ENCODE data around the gene RPS6KC1. TPM values are rescaled to one million over a fixed set of nuclear protein-coding genes. Genes with fewer than 3 reads are reported as not detected.
"Not testable (repeated sequence)": the region's sequence is repeated elsewhere in the genome, so short reads cannot be mapped to it uniquely, and the experiment has no call there.

RPS6KC1 gene
- total RNA-seq, 4 donors from 2014 or later = 22.9 to 30.1 (median 26.7) TPM

GRCh38 chr1:213292614-213293013 lies 241.6 kb downstream of the RPS6KC1 start:
- no peak for DNase-seq (ENCODE audit: low spot score in 2 of 2)
- 68 to 76% methylated on average over 2 of the region's 2 CpGs for WGBS, 2 donors
- no peaks in the 10 kb centered on the region for H3K27me3 ChIP-seq
- H3K36me3 ChIP-seq = peaks cover 0 to 6% (median 0%) of the 10 kb centered on the region in 3 donors
- no peak for TF ChIP-seq EP300 (IDR thresholded peaks at IDR 0.05)
- TF ChIP-seq, protein P1, sequence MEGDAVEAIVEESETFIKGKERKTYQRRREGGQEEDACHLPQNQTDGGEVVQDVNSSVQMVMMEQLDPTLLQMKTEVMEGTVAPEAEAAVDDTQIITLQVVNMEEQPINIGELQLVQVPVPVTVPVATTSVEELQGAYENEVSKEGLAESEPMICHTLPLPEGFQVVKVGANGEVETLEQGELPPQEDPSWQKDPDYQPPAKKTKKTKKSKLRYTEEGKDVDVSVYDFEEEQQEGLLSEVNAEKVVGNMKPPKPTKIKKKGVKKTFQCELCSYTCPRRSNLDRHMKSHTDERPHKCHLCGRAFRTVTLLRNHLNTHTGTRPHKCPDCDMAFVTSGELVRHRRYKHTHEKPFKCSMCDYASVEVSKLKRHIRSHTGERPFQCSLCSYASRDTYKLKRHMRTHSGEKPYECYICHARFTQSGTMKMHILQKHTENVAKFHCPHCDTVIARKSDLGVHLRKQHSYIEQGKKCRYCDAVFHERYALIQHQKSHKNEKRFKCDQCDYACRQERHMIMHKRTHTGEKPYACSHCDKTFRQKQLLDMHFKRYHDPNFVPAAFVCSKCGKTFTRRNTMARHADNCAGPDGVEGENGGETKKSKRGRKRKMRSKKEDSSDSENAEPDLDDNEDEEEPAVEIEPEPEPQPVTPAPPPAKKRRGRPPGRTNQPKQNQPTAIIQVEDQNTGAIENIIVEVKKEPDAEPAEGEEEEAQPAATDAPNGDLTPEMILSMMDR (IDR thresholded peaks at IDR 0.05) = no peak
- no peak for TF ChIP-seq POLR2A (IDR thresholded peaks at IDR 0.05)
- peaks cover 0 to 7% (median 0%) of the 10 kb centered on the region in 4 donors for H3K9me3 ChIP-seq
- no peaks in the 10 kb centered on the region for H3K4me1 ChIP-seq
- no peak overlapping the region for H3K4me3 ChIP-seq
- H3K27ac ChIP-seq = no peak overlapping the region

- TF ChIP-seq, protein P1 (IDR thresholded peaks at IDR 0.05) = no peak
- no peak for TF ChIP-seq POLR2A (IDR thresholded peaks at IDR 0.05)
- no peak for TF ChIP-seq EP300 (IDR thresholded peaks at IDR 0.05)
- Histone ChIP-seq H3K9me3 (peaks cover 0 to 7% (median 0%) of the 10 kb centered on the region in 4 donors), H3K4me3 (no peak overlapping the region), H3K4me1 (no peaks in the 10 kb centered on the region), H3K36me3 (peaks cover 0 to 8% (median 0%) of the 10 kb centered on the region in 3 donors), H3K27ac (no peak overlapping the region), H3K27me3 (no peaks in the 10 kb centered on the region)
- 95 to 97% methylated on average over 1 of the region's 1 CpG for WGBS, 2 donors
- no peak for DNase-seq (ENCODE audit: low spot score in 2 of 2)
Observed at GRCh38 chr1:213295860-213296259, 244.8 kb downstream of the RPS6KC1 start.

GRCh38 chr1:213296558-213296957 lies 245.5 kb downstream of the RPS6KC1 start:
- no peak for TF ChIP-seq EP300 (IDR thresholded peaks at IDR 0.05)
- no peak for TF ChIP-seq POLR2A (IDR thresholded peaks at IDR 0.05)
- TF ChIP-seq, protein P1 (IDR thresholded peaks at IDR 0.05) = no peak
- Histone ChIP-seq H3K36me3 (peaks cover 0 to 8% (median 0%) of the 10 kb centered on the region in 3 donors), H3K27me3 (no peaks in the 10 kb centered on the region), H3K4me1 (no peaks in the 10 kb centered on the region), H3K9me3 (peaks cover 0 to 7% (median 0%) of the 10 kb centered on the region in 4 donors), H3K27ac (no peak overlapping the region), H3K4me3 (no peak overlapping the region)
- DNase-seq (ENCODE audit: low spot score in 2 of 2) = no peak

DNA sequence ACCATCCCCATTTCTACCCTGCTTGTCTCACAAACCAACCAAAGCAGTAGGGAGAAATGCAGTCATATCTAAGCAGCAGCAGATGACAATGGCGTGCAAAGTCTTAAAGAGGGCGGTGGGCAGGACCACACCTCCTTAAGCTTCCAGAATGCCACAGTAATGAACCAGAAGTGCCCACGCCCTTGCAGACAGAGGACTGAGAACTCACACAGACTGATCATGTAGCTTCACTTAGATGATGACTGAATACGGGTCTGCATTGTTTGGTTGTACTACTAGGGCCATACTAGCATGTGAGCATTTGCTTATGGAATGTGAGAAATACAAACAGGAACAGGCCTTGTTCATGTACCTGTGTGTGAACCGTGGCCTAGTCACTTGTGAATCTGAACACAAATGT lies 246.0 kb downstream of the RPS6KC1 start:
- peaks cover 0 to 8% (median 0%) of the 10 kb centered on the region in 3 donors for H3K36me3 ChIP-seq
- H3K27me3 ChIP-seq = no peaks in the 10 kb centered on the region
- no peaks in the 10 kb centered on the region for H3K4me1 ChIP-seq
- H3K4me3 ChIP-seq = no peak overlapping the region
- H3K27ac ChIP-seq = no peak overlapping the region
- no peak for TF ChIP-seq POLR2A (IDR thresholded peaks at IDR 0.05)
- no peak for TF ChIP-seq EP300 (IDR thresholded peaks at IDR 0.05)
- TF ChIP-seq, protein P1 (IDR thresholded peaks at IDR 0.05) = no peak
- DNase-seq (ENCODE audit: low spot score in 2 of 2) = no peak
- 88 to 94% methylated on average over 5 of the region's 5 CpGs for WGBS, 2 donors
- peaks cover 0 to 7% (median 0%) of the 10 kb centered on the region in 4 donors for H3K9me3 ChIP-seq

- Histone ChIP-seq H3K27ac (no peak overlapping the region), H3K36me3 (peaks cover 0 to 8% (median 0%) of the 10 kb centered on the region in 3 donors), H3K4me1 (no peaks in the 10 kb centered on the region), H3K9me3 (peaks cover 0 to 7% (median 0%) of the 10 kb centered on the region in 4 donors), H3K27me3 (no peaks in the 10 kb centered on the region), H3K4me3 (no peak overlapping the region)
- 80 to 85% methylated on average over 5 of the region's 5 CpGs for WGBS, 2 donors
- TF ChIP-seq, protein P1 (IDR thresholded peaks at IDR 0.05) = no peak
- no peak for TF ChIP-seq POLR2A (IDR thresholded peaks at IDR 0.05)
- no peak for TF ChIP-seq EP300 (IDR thresholded peaks at IDR 0.05)
- no peak for DNase-seq (ENCODE audit: low spot score in 2 of 2)
Observed at GRCh38 chr1:213300433-213300832, 249.4 kb downstream of the RPS6KC1 start.

DNA sequence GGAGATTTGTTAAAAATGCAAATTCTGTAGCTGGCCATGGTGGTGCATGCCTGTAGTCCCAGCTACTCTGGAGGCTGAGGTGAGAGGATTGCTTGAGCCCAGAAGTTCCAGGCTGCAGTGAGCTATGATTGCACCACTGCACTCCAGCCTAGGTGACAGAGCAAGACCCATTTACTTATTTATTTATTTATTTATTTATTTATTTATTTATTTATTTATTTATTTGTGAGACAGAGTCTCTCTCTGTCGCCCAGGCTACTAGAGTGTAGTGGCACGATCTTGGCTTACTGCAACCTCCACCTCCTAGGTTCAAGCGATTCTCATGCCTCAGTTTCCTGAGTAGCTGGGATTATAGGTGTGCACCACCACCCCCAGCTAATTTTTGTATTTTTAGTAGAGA lies 250.5 kb downstream of the RPS6KC1 start:
- not testable (repeated sequence) for H3K27me3 ChIP-seq; H3K4me3 ChIP-seq; H3K27ac ChIP-seq; DNase-seq (ENCODE audit: low spot score in 2 of 2); H3K36me3 ChIP-seq; H3K9me3 ChIP-seq; H3K4me1 ChIP-seq
- 95 to 98% methylated on average over 3 of the region's 3 CpGs for WGBS, 2 donors

Data from tibial nerve (tissue), 4 donors.